ENCODE data around the gene SMG6. TPM values are rescaled to one million over a fixed set of nuclear protein-coding genes. Genes with fewer than 3 reads are reported as not detected.

Gene SMG6
- total and polyA plus RNA-seq, 2 of the 8 experiments (the other 6 are each of a cell fraction or from before 2014, with no cell fraction given) = 18.5 to 25.2 TPM

GRCh38 chr17:2094891-2095535, 208.6 kb downstream of the SMG6 start:
- Histone ChIP-seq H3K14ac (ENCODE audit: insufficient read length) (no peak overlapping the region), H2BK15ac (ENCODE audit: low read length) (no peak overlapping the region), H3K9me3 (ENCODE audit: insufficient read depth in 2 of 2, low read depth in 1 of 2, low read length in 1 of 2) (no peaks in the 10 kb centered on the region), H2BK12ac (ENCODE audit: low read depth, low read length) (peak overlapping the region; percentile 68; the same call in 1 of the 2 replicates), H4K5ac (ENCODE audit: insufficient read length, low read depth, low read length) (no peak overlapping the region), H2AFZ (ENCODE audit: low read length) (no peak overlapping the region), H3K27ac (ENCODE audit: low read depth, low read length) (peak overlapping the region; percentile 1; the same call in 1 of the 2 replicates), H3K4me1 (replicated peaks in 1 of 4; ENCODE audit: control insufficient read depth in 3 of 4, insufficient read depth in 4 of 4, low read length in 3 of 4) (peaks cover 2 to 16% (median 7%) of the 10 kb centered on the region in 4 experiments), H3K23ac (ENCODE audit: insufficient read length) (no peak overlapping the region), H2BK120ac (replicated peaks; ENCODE audit: low read depth, low read length) (no peak overlapping the region), H3K9ac (replicated peaks in 1 of 4; ENCODE audit: extremely low read depth in 1 of 4, low read depth in 3 of 4, low read length in 3 of 4) (no peak overlapping the region), H3K4me2 (ENCODE audit: insufficient read depth in 1 of 2, low read depth in 2 of 2, low read length in 2 of 2) (no peak overlapping the region), H3K36me3 (ENCODE audit: control insufficient read depth in 2 of 4, insufficient read depth in 4 of 4, low read length in 3 of 4) (no peaks in the 10 kb centered on the region), H3K27me3 (replicated peaks in 1 of 4; ENCODE audit: control insufficient read depth in 3 of 4, extremely low read depth in 1 of 4, insufficient read depth in 3 of 4, low read length in 3 of 4) (no peaks in the 10 kb centered on the region), H3K4me3 (ENCODE audit: extremely low read depth in 1 of 4, insufficient read depth in 2 of 4, low read depth in 3 of 4, low read length in 4 of 4) (no peak overlapping the region), H2BK20ac (ENCODE audit: low read length) (0 out of 2 replicates have a peak overlapping the region, but pooled peaks have one; percentile 3), H3K79me2 (ENCODE audit: control insufficient read depth in 1 of 2, insufficient read depth in 2 of 2, low read length in 2 of 2) (no peaks in the 10 kb centered on the region), H3K23me2 (ENCODE audit: low read depth, low read length) (no peaks in the 10 kb centered on the region), H3K4ac (replicated peaks; ENCODE audit: insufficient read length, low read depth, low read length) (no peak overlapping the region), H4K8ac (ENCODE audit: extremely low read depth, insufficient read depth, low read length) (no peak overlapping the region), H2AK5ac (ENCODE audit: low read depth, low read length) (no peak overlapping the region; the same call in 1 of the 2 replicates), H4K91ac (replicated peaks; ENCODE audit: insufficient read length, low read length) (no peak overlapping the region), H3K56ac (replicated peaks; ENCODE audit: insufficient read length, low read depth, low read length) (no peak overlapping the region), H3K18ac (ENCODE audit: extremely low read depth, low read length) (peak overlapping the region; percentile 60; the same call in 1 of the 2 replicates), H4K20me1 (replicated peaks in 1 of 2; ENCODE audit: control insufficient read depth in 1 of 2, insufficient read depth in 2 of 2, low read length in 2 of 2) (peaks cover 0 to 8% of the 10 kb centered on the region in 2 experiments), H2BK5ac (ENCODE audit: low read depth, low read length) (no peak overlapping the region; the same call in 1 of the 2 replicates), H3K79me1 (ENCODE audit: low read depth, low read length) (no peaks in the 10 kb centered on the region)
- no peak for DNase-seq (ENCODE audit: low read depth in 1 of 2, low spot score in 2 of 2)
- WGBS, 2 experiments (ENCODE audit: extremely low coverage in 1 of 2, insufficient coverage in 1 of 2, insufficient read length in 1 of 2, insufficient replicate concordance in 2 of 2, low coverage in 1 of 2, low lambda C conversion rate in 2 of 2, missing lambda C conversion rate in 1 of 2) = 84% methylated on average over 12 of the region's 12 CpGs; no CpG with 5 or more reads in 1 of the 2 experiments
- ChIA-PET POLR2A (ENCODE audit: partially characterized antibody) (no interaction called here), CTCF (ENCODE audit: partially characterized antibody) (interaction anchor here (0.6 to 4.2 kb wide), 28 partner anchors 8 to 158 kb away, joined by 3 to 27 read pairs (median 4); no protein-coding TSS in a partner anchor)
- no peak for FAIRE-seq
- TF ChIP-seq BCL11A (IDR thresholded peaks at IDR 0.05; ENCODE audit: low read depth in 2 of 2, low read length in 2 of 2) = no peak
- peak; percentile 53 to 64 (median 63) for TF ChIP-seq CTCF (IDR thresholded peaks at IDR 0.05; ENCODE audit: control extremely low read depth in 1 of 3, insufficient read depth in 1 of 3, low read depth in 1 of 3, low read length in 3 of 3)
- TF ChIP-seq KDM4A (IDR thresholded peaks at IDR 0.05; ENCODE audit: low read depth, low read length, severe bottlenecking) = no peak
- TF ChIP-seq BRCA1 (IDR thresholded peaks at IDR 0.05; ENCODE audit: low read depth, low read length) = no peak
- TF ChIP-seq RAD21 (IDR thresholded peaks at IDR 0.05 in 1 of 2, conservative IDR thresholded peaks at IDR 0.05 in 1 of 2; ENCODE audit: low read depth in 2 of 2, low read length in 2 of 2) = peak; percentile 74 to 81
- no peak for TF ChIP-seq SP1 (IDR thresholded peaks at IDR 0.05; ENCODE audit: low read depth, low read length)
